GM19351 (cell line): ENCODE measurements around the gene MCC.

Experiments
- ATAC-seq: cut with Tn5 transposase; IDR thresholded peaks from one replicate; pipeline ENCODE4 v1.9.1; 2021; ENCODE audit warnings: mild to moderate bottlenecking, moderate library complexity; ENCODE audit not compliant: unreplicated experiment

The MCC gene

DNA sequence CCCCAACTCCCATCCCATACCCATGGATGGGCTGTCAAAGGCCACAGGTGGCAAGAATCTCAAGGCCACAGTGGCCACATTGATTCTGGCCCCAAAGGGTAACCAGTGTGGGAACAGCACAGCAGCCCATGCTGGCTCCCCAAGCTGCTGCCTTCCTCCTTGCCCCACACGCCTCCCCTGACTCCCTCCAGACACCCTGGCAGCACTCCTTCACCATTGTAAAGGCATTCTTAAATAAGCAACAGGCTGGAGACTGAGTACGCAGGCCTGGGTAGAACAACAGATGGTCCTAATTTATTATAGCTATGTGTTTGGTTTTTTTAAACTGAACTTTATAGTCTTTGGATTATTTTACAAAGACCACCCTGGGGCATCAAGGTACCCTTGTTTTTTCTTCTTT, 212.3 kb downstream of the MCC start:
- no peak for ATAC-seq

GRCh38 chr5:113274836-113275414, 213.3 kb downstream of the MCC start:
- ATAC-seq, result no peak

DNA sequence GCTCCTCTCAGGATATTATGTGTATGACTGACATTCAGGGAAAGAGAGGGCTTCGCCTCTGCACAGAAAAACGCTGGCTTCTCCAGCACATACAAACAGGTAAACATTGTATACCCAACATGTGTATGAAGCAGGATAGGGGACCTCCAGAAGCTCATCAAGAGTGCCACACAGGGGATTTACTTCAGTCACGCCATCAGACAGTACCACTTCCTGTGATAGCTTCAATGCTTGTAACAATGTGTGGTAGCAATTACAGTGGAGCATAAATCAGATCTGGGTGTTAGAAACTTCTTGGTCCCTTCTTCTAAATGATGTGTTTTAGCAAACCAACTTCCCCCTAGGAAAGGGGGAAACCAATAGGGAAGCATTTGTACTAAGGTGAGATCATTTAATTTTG, 214.3 kb downstream of the MCC start:
- no peak for ATAC-seq

DNA sequence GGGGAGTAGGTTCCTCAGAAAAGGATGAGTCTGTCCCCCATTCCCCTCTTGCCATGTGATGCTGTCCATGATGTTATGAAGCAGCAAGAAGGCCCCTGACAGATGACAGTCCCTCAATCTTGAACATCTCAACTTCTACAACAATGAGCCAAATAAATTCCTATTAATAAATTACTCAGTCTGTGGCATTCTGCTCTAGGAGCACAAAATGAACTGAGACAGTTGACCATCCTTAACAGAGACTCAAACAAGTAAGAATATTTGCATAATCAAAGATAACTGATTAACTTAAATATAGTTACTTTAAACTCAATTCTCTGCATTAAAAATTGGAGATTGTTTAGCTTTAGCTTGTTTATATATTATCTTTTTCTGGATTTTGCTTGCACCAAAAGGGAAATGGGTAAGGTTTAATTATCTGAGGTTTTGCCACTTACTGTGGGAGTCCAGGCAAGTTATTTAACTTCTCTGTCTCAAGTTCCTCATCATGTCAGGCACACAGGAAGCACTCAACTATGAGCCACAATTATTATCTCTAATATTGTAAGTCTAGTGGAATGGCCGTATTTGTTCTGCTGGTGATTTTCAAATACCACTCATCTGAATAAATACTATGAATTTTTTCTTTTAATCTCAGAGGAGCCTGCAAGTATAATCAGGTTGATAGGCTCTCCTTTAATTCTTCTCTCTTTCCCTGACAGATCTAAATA, 216.4 kb downstream of the MCC start:
- ATAC-seq, result no peak

GRCh38 chr5:113271015-113271414, 217.2 kb downstream of the MCC start:
- no peak for ATAC-seq

GRCh38 chr5:113270086-113270485, 218.2 kb downstream of the MCC start:
- ATAC-seq, result no peak

DNA sequence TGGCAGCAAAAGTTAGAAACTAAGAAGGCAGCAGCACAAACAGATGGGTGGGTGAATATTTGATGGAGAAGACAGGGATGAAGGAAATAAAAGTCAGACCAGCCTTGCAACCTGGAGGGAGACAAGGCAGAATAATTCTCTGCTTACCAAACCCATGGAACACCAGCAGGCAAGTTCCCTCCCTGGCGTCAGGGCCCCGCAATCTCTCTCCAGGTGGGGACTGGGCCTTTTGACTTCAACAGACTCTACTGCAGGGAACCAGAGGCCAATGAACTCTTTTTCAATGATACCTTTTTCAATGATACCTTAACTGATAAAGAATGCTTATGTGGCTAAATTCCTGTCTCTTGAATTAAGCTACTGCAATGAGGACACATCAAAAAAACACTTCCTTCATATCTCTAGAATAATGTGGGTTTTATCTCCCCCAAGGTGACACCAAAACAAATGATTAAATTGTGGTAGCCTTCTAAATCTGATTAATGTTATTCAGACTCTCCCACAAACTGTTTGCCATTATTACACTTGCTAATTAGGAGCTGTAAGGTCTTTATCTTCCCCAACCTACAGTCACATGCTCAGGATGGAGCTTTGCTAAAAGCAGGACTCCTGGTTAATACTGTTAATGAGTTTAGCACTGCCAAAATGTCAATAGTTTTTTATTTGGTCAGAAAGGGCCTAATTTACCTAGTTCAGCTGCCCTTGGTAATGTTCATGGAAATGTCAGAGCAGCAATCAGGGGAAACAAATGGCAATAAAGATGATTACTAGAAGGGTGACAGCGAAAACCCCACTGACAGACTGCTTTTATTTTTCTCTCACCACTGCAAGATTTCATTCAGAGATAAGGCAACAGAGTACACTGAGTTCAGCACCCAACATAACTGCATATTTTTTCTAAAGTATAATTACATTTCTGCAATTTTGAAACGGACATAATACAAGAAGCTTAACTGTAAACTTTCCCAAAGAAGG, 218.9 kb downstream of the MCC start:
- no peak for ATAC-seq

DNA sequence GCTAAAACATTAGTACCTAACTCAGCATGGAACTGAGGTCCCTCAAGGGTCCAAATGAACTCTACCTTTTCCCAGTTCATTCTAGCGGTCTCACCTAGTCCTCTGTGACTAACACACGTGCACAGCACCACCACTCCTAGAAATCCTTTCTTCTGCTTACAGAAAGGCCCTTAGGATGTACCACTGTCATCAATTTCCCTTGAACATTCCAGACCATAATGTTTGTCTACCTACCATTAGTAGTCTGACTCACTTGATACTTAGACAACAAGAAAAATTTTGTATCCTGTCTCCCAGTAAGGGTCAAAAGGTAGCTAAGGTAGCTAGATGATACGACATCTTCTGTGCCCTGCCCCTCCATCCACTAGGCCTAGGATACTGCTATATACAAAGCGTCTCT, 220.0 kb downstream of the MCC start:
- no peak for ATAC-seq

GRCh38 chr5:113267361-113267900, 220.8 kb downstream of the MCC start:
- no peak for ATAC-seq

- no peak for ATAC-seq
Observed at GRCh38 chr5:113266913-113267227, 221.4 kb downstream of the MCC start.

DNA sequence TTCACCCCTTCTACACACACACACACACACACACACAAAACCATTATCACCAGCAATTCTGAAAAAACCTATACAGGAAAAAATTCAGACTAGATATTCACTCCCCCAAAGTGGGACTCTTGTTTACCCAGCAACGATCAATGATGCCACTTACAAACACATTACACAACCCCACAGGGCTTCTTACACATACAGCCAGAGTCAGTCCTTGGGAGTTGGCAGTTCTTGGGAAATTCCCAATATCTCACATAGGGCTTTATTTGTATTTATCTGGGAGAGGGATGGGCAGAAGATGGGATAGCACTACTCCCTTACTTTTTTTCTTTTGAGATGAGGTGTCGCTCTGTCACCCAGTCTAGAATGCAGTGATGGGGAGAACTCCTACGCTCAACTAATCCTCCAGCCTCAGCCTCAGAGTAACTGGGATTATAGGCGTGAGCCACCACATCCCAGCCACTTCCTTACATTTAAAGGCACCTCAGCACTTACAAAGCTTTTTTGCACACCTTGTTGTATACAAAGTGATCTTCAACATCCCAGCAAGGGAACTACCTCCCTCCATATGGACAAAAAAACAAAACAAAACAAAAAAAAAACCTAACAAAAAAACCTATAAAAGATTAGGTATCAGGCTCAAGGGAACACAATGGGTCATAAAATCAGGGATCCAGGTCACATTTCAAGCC, 221.9 kb downstream of the MCC start:
- ATAC-seq, result no peak

DNA sequence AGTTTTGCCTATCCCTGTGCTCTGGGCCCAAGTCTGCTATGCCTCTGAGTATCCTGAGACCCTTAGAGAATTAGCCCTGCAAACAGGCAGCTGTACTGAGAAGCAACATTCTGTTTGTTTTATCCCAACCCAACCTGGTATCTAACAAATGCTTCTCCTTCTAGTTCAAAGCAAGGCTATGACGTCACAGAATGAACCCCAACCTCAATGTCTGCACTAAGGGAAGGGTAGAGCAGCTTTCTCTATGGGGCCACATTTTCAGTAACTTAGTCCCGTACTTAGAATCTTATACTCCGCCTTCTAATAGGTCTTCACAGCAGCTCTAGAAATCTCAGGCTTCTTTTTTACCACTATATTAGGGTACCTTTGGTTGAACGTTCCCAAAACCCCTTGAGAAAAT, 223.1 kb downstream of the MCC start:
- no peak for ATAC-seq

- no peak for ATAC-seq
Observed at GRCh38 chr5:113264046-113264445, 224.2 kb downstream of the MCC start.

DNA sequence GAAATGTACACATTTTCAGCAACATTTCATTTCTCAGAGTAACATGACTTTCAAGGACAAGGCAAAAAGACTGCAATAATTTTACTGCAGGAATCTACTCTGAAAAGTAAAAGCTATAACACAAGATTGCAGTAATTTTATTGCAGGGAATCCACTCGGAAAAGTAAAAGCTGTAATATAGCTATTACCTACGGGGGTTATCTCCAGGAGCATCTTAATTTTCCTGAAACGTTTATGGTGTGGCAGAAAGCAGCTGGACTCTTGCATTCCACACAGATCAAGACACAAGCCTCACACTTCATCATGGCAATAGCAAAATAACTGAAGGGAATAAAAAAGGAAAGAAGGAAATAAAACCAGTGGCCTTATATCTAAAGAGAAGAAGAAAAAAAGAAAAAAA, 224.7 kb downstream of the MCC start:
- no peak for ATAC-seq

- ATAC-seq, result no peak
Observed at GRCh38 chr5:113262674-113263073, 225.6 kb downstream of the MCC start.

DNA sequence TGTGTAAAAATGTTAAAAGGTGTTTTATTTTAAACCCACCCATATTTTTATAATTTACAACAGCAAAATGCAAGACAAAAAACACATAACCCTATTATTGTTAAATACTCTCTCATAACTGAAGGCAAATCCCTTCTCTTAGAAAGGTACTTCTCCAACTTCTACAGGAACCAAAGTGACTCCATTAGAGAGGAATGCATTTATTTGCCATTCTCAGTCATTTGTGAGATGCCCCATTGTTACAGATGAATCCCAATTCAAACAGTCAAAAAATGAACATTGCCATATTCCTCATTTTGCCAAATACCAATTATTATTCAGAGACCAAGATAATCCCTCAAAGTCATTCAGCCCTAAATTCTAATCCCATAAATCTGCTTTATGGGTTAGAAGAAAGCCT, 229.2 kb downstream of the MCC start:
- no peak for ATAC-seq

GRCh38 chr5:113257545-113257944, 230.7 kb downstream of the MCC start:
- ATAC-seq, result no peak

DNA sequence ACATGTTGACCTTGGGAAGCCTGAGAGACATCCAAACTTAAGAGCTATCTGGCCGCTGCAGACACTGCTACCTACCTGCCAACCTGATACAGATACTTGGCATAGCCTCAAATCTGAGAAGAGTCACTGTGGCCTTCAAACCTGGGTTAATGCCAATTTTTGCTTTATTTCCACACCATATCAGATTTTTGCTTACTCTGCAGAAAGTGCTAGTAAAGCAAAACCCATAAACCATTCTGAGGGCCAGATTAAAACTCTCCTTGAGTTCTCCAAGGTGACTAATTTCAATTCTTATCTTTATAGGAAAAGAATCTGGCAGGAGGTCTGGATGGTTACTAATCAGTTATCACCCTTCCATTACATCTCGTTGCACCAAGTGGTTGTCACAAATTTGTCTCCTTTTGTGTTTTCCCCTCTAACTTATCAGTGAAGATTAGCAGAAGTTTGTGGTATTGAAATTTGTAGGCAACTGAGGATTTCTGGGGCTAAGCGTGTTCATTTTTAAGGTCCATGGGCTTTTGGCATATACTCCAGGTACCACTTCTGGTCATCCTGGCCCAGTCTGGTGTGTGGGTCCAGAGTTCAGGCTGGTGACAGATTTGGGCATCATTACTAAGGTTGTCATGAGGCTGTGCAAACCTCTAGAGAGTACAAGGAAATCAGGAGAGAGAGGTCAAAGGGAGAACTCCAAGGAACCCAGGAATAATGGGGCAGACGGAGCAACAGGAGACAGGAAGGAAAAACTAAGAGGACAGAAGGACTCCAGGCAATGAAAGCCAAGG, 231.4 kb downstream of the MCC start:
- ATAC-seq, result no peak

DNA sequence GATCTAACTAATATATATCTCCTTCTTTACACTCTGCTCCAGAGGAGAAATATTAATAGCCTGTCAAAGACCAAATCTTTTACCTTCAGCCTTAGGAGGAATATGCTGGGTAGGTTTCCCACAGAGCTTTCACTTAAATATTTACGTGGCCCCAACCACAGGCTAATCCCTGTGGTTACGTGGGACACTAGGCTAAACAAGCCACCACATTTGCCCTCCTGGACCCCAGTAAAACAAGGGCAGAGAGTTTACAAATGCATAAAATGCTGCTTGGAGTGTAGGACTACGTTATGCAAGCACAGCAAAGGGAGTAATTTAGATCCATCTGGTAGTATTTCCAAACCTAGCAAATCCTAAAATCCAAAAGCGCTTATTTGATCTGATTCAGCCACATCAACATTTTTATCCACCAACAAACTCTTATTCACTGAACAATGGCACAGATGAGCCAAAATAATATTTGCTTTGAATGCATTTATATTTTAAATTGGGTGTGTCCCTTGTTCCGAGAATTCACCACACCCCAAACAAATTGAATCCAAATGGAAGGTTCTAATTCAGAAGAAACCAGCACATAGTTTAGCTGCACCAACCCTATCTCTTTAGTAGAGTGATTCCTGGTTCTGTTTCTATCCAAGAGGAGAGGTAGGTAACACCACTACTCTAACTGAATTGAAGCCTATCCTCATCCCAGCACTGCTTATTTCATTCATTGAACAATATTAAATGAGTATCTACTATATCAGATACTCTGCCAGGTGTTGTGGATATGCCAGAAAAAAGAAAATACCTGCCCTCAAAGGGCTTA, 232.5 kb downstream of the MCC start:
- no peak for ATAC-seq

- ATAC-seq, result no peak
Observed at GRCh38 chr5:113255105-113255504, 233.1 kb downstream of the MCC start.
